ENCODE data around the gene IFNA8. TPM values are rescaled to one million over a fixed set of nuclear protein-coding genes. Genes with fewer than 3 reads are reported as not detected.

The IFNA8 gene
- total RNA-seq, 1 experiment from 2014 or later: not detected

Other genes starting within 250 kb of the IFNA8 start
- not detected in 2 replicates for gene IFNA21, start 242.5 kb upstream of the IFNA8 start, total RNA-seq (2014; rRNA removed; shearing (Covaris generic); ENCODE audit: low replicate concordance)
- not detected in 2 replicates for gene IFNA4, start 221.5 kb upstream of the IFNA8 start, total RNA-seq (2014; rRNA removed; shearing (Covaris generic); ENCODE audit: low replicate concordance)
- gene IFNA7, start 206.9 kb upstream of the IFNA8 start, total RNA-seq (2014; rRNA removed; shearing (Covaris generic); ENCODE audit: low replicate concordance): not detected in 2 replicates
- not detected in 2 replicates for gene IFNA10, start 202.0 kb upstream of the IFNA8 start, total RNA-seq (2014; rRNA removed; shearing (Covaris generic); ENCODE audit: low replicate concordance)
- not detected in 2 replicates for gene IFNA16, start 191.8 kb upstream of the IFNA8 start, total RNA-seq (2014; rRNA removed; shearing (Covaris generic); ENCODE audit: low replicate concordance)
- not detected in 2 replicates for gene IFNA17, start 180.9 kb upstream of the IFNA8 start, total RNA-seq (2014; rRNA removed; shearing (Covaris generic); ENCODE audit: low replicate concordance)
- not detected in 2 replicates for gene IFNA14, start 169.1 kb upstream of the IFNA8 start, total RNA-seq (2014; rRNA removed; shearing (Covaris generic); ENCODE audit: low replicate concordance)
- not detected in 2 replicates for gene IFNA5, start 103.8 kb upstream of the IFNA8 start, total RNA-seq (2014; rRNA removed; shearing (Covaris generic); ENCODE audit: low replicate concordance)
- gene KLHL9, start 73.7 kb upstream of the IFNA8 start, total RNA-seq (2014; rRNA removed; shearing (Covaris generic); ENCODE audit: low replicate concordance): 2.5 and 4.3 TPM in 2 replicates
- gene IFNA6, start 58.2 kb upstream of the IFNA8 start, total RNA-seq (2014; rRNA removed; shearing (Covaris generic); ENCODE audit: low replicate concordance): not detected in 2 replicates
- gene IFNA13, start 41.1 kb upstream of the IFNA8 start, total RNA-seq (2014; rRNA removed; shearing (Covaris generic); ENCODE audit: low replicate concordance): not detected in 2 replicates
- gene IFNA2, start 23.7 kb upstream of the IFNA8 start, total RNA-seq (2014; rRNA removed; shearing (Covaris generic); ENCODE audit: low replicate concordance): not detected in 2 replicates
- not detected in 2 replicates for gene IFNA1, start 31.3 kb downstream of the IFNA8 start, total RNA-seq (2014; rRNA removed; shearing (Covaris generic); ENCODE audit: low replicate concordance)
- gene IFNE, start 73.2 kb downstream of the IFNA8 start, total RNA-seq (2014; rRNA removed; shearing (Covaris generic); ENCODE audit: low replicate concordance): not detected in 2 replicates